NCI-H524 treated with DMSO at 0.1 percent for 48 hours (cell line): ENCODE data around the gene ZSWIM6.
A peak's percentile ranks its signal among the peaks of the same experiment; 100 is the strongest.

ENCODE experiments used
- DNase-seq: peaks from one replicate; lab custom pipeline; 2025; lab: John Stamatoyannopoulos, UW

The ZSWIM6 gene

DNA sequence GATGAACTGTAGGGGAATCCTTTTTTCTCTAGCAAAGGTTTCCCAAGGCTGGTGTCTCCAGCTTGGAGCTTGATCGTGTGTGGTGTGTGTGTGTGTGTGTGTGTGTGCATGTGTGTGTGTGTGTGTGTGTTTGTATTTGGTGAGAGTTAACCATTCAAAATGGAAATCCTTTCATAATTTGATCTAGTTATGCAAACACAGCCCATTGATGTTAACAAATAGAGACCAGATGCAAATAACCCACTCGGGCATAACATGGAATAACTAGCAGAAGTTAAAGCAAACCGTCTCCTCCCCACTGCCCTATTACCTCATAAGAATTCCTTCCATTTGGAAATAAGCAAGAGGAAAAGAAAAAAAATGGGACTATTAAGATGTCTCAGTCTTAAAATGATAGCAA lies 24.9 kb upstream of the ZSWIM6 start:
- no peak for DNase-seq

- DNase-seq, result no peak
Observed at GRCh38 chr5:61307611-61308010, 24.4 kb upstream of the ZSWIM6 start.

- DNase-seq, result no peak
Observed at GRCh38 chr5:61308712-61309111, 23.3 kb upstream of the ZSWIM6 start.

DNA sequence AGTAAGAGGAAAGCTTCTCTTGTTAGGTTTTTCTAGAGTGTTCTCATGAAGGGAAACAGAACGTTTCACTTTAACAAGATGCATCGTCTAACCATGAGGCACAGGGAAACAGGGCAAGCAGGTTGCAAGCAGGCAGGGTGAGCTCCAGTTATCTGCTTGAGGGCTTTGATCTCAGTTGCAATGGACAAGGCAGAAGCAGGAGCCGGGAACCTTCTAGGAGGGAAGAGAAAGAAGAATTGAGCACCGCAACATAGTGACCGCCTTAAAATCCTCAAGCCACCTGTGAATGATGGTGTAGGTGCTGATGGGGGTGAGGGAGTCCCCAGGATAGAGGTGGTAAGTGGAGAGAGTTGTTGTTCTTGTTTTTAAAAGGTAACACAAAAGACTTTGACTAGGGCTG lies 22.9 kb upstream of the ZSWIM6 start:
- DNase-seq, result no peak

DNA sequence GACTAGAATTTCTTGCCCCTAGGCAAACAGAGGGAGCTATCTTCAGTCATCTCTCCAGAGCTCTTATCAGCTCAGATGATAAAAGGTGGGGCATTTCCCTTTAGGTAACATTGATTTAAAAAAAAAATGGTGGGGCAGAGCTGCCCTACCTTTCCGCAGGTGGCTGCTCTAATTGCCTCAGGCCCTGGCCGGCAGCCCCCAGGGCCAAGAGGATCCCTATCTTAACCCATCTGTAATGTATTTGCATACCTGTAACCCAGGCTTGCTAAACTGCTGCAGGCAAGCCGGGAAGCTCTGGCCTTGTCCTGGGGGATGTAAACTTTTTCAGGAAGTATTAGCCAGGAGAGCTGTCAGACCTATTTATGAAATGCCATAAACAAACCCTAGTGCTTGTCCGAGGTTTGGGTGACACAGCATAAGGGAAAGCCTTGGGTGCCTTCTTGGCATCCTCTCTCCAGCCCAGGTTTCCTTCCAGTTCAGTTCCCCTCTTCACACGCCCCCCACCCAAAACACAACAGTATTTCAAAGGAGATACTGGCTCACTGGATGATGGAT lies 20.9 kb upstream of the ZSWIM6 start:
- DNase-seq, result no peak

DNA sequence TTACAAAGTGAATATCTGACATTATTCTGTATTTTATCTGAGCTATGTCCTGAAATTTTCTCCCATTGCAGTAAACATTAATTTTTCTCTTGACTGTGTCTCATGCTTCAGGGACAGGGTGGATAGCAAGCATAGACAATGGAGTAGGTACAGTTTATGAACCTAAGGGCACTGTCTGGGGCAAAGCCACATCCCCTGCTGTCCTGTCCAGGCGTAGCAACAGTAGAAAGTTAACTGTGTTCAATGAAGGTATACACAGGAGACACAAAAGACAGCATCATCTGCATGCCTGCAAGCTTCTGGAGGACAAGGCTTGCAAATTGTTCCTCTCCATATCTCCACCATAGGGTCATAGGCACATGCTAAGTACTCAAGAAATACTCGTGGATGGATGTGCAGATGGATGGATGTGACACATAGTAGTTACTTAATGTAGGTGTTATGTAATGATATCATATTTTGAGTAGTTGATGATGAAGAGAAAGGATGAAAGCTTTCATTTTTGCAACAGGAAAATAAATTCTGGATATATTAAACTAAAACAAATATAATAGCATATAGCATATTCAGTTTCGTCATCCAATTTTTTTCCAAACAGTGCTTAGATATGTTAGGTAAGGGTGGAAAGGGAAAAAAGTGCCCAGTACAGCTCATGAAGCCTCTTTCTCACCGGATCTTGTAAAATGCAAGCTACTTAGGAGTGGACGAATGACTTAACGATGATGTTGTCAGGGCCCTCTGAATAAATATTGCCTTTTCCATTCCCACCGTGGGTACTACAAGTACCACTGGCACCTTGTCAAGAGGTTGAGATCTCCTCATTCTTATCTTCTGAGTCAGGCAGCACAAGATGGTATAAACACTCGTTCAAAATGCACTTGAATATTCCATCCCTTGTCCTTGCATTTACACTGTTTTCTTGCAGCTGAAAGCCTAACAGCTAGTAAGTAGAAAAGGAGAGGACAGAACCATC lies 19.9 kb upstream of the ZSWIM6 start:
- DNase-seq, result no peak

- DNase-seq, result no peak
Observed at GRCh38 chr5:61313960-61314681, 17.9 kb upstream of the ZSWIM6 start.

DNA sequence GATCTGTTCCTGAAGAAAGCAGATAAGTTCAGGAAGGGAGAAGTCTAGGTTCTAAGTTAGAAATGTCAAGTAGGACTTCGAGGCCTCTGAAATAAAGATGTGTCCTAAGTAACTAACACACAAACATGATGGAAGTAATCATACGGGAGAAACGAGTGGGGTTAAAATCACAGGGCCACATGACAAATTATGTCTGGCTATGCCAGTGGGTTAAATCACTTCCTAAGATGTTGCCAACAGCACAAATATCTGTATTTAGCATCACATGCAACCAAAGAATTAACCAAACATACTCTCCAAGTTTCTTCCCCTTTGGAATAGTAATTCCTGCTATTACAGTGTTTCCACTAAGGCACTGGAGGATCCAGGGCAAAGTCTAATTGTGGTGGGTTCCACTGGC lies 13.7 kb upstream of the ZSWIM6 start:
- DNase-seq, result no peak

DNA sequence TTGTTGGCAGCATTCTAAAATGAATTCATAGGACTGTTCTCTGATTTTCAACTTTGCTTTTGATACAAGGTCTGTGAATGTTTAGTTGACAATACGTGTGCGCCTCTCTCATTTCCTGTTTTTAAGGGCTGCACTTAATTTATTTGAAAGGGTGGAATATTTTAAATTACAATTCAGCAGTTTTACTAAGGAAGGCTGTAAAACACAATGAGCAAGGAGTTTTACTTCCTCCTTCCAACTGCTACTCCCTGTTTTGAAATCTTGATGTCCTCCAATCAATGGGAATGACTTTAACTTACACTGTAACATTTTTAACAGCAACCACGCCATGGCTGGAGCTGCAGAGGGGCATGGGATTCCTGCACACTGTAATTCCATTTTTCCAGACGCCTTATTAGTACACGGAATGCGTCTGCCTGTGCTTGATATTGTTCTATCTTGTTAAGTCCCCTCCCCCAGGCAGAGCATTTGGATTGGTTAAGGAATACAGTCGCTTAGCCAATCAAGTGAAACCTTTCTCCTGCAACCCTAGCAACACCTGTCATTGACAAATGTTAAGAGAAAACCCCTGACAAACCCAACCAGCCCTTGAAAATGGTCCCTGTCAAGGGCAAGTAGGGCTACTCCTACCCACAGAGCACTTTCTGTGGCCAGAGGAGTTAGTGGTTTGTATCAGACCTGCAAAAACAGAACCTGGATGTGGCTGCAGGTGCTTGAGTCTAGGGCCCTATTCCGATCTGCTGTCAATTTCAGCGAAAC lies 12.5 kb upstream of the ZSWIM6 start:
- DNase-seq, result no peak

DNA sequence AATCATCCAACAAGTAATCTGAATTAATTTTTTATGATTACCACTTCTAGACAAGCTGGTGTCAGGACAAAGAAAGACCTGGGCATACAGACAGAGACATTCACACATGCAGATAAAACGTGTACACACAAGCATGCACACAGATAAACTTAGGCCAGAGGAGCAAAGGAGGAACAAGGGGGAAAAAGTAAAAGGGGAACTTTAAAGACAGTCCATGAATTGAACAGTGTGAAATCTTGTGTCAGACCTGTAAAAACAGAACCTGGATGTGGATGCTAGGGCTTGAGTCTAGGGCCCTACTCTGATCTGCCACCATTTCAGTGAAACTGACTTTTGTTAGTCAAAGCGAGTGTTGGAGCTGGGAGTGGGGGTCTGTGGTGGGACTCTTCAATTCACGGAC lies 11.2 kb upstream of the ZSWIM6 start:
- DNase-seq, result no peak

DNA sequence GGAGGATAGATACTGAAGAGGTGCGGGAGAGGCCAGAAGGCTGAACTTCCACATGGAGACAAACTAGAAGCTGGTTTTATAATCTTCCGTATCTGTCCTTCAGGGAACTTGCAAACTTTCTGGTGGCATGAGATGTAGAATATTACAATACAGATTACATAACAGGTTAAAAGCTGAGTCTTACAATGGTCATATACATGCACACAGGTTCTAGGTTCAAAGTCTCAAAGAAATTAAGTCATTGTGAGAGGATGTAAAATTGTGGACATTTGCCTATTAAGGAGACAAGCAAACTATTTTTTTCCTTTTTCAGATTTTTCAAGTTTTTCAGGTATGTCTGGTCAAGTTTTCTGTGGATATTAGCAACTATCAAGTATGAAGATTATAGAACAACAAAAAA lies 10.4 kb upstream of the ZSWIM6 start:
- DNase-seq, result no peak

GRCh38 chr5:61322738-61323725 lies 9.0 kb upstream of the ZSWIM6 start:
- no peak for DNase-seq

GRCh38 chr5:61327760-61328753 lies 4.0 kb upstream of the ZSWIM6 start:
- DNase-seq, result no peak

- no peak for DNase-seq
Observed at GRCh38 chr5:61328791-61329549, 3.1 kb upstream of the ZSWIM6 start.

DNA sequence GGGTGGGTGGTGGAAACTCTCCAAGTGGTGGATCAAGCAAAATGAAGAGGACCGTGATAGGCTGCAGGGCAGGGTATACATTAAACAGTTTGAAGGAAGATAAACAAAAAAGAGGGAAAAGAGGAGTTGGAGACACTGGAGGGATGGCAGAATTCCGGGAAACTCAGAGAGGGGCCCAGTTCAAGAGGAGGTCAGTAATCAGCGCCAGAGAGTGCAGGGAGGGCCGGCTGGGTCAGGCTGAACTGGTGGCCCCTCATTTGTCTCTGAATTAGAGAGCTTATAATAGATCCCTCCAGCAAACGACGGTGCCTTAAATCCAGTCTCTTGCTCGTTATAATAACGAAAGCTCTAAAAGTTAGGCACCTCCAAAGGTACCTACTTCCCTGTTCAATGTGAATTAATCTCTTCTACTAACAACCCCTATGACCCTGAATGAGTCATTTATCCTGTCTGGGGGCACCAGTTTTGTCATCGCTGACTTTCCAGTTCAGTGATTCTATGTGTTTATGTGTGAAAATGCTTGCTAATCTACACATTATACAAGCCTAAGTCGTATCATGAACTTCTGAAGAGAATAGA lies 2.4 kb upstream of the ZSWIM6 start:
- DNase-seq, result no peak

DNA sequence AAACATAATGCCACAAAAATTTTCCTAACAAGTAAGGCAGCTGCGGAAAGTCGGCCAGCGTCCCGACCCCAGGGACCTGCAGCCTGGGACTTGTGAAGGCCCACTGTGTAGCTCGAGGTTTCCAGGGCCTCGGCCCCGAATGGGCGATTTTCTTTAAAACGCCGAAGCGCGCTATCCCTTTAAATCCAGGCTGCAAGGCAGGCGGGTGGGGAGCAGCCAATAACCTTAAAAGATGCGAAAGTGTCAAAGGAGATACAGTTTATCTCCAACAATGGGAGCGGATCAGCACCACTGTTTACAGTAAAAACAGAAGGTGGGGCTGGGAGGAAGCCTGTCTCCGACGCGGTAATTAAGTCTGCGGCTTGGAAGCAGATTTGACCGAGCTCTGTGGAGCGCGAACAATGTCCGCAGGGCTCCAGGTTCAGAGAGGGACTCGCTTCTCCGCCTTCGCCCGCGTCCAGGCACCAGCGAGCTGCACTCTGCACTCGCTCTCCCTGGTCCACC lies 1.7 kb upstream of the ZSWIM6 start:
- DNase-seq, result no peak

DNA sequence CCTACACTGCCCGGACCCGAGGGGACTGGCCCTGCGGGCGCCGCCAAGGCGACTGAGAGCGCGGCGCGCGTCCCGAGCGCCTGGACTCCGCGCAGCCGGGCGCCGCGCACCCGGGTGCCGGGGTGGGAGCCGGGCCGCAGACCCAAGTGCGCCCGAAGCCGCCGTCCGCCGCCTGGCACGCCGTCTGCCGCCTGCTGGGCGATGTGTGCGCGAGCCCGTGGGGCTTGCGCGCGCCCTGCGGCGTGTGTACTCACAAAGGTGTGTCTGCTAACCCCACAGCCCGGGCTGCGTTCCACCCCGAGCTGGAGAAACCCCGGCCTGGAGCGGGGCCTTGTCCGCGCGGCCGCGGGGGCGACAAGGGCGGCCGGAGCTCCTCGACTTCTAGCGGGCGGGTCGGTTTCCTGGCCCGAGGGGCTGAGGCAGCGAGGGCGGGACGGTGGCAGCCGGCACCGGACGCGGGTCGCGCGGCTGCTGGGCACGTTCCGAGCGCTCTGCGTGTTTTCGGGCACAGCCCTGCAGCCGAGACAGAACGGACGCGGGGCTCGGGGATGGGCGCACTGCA lies 1.1 kb upstream of the ZSWIM6 start:
- peak; percentile 41 for DNase-seq

DNA sequence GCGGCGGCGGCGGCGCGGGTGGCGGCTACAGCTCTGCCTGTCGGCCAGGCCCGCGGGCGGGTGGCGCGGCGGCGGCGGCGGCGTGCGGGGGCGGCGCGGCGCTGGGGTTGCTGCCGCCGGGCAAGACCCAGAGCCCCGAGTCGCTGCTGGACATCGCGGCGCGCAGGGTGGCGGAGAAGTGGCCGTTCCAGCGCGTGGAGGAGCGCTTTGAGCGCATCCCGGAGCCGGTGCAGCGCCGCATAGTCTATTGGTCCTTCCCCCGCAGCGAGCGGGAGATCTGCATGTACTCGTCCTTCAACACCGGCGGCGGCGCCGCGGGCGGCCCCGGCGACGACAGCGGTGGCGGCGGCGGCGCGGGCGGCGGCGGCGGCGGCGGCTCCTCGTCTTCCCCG lies 296 bp downstream of the ZSWIM6 start:
- DNase-seq, result no peak
